Urothelium cell line (cell line): Measurements from ENCODE around the gene RAB44.
A peak's percentile ranks its signal among the peaks of the same experiment; 100 is the strongest.

Source experiments
- DNase-seq: peaks from one replicate; pipeline ENCODE4 v3.0.0; 2011; ENCODE audit warnings: low spot score, mixed read lengths
- FAIRE-seq: peaks from 2 replicates; lab custom pipeline; 2011; peaks lifted over from hg19 to GRCh38; lab: Jason Lieb, UNC

RAB44 gene

DNA sequence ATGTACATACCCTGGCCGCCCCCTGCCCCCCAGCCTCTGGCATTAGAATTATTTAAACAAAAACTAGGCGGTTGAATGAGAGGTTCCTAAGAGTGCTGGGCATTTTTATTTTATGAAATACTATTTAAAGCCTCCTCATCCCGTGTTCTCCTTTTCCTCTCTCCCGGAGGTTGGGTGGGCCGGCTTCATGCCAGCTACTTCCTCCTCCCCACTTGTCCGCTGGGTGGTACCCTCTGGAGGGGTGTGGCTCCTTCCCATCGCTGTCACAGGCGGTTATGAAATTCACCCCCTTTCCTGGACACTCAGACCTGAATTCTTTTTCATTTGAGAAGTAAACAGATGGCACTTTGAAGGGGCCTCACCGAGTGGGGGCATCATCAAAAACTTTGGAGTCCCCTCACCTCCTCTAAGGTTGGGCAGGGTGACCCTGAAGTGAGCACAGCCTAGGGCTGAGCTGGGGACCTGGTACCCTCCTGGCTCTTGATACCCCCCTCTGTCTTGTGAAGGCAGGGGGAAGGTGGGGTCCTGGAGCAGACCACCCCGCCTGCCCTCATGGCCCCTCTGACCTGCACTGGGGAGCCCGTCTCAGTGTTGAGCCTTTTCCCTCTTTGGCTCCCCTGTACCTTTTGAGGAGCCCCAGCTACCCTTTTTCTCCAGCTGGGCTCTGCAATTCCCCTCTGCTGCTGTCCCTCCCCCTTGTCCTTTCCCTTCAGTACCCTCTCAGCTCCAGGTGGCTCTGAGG, 11.5 kb upstream of the RAB44 start:
- FAIRE-seq (no peak), DNase-seq (no peak)

DNA sequence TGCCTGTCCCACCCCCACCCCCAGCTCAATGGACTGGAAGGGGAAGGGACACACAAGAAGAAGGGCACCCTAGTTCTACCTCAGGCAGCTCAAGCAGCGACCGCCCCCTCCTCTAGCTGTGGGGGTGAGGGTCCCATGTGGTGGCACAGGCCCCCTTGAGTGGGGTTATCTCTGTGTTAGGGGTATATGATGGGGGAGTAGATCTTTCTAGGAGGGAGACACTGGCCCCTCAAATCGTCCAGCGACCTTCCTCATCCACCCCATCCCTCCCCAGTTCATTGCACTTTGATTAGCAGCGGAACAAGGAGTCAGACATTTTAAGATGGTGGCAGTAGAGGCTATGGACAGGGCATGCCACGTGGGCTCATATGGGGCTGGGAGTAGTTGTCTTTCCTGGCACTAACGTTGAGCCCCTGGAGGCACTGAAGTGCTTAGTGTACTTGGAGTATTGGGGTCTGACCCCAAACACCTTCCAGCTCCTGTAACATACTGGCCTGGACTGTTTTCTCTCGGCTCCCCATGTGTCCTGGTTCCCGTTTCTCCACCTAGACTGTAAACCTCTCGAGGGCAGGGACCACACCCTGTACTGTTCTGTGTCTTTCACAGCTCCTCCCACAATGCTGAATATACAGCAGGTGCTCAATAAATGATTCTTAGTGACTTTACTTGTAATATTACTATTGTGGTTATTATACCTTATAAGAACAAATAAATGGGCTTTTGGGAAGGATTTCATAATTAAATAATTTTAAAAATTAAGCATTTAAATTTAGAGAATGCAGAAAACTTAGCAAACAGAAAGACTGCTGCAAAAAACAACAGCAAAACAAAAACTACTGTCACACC, 10.7 kb upstream of the RAB44 start:
- no peak for FAIRE-seq
- no peak for DNase-seq

DNA sequence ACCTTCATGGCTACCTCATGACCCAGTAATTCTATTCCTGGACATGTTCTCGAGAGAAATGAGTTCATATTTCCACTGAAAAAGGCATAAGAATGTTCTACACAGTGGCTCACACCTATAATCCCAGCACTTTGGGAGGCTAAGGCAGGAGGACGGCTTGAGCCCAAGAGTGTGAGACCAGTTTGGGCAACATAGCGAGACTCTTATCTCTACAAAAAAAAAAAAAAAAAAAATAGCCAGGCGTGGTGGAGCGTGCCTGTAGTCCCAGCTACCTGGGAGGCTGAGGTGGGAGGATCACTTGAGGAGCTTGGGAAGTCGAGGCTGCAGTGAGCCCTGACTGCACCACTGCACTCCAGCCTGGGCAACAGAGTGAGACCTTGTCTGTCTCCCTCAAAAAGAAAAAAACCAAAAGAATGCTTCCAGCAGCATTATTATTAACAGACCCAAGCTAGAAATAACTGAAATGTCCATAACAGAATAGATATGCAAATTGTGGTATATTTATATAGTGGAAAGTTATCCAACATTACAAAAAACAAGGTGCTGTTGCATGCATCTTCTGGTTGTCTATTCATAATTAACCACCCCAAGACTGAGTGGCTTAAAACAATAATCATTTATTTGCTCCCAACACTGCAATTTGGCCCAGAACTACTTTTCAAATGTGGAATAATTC, 9.4 kb upstream of the RAB44 start:
- no peak for FAIRE-seq
- no peak for DNase-seq

DNA sequence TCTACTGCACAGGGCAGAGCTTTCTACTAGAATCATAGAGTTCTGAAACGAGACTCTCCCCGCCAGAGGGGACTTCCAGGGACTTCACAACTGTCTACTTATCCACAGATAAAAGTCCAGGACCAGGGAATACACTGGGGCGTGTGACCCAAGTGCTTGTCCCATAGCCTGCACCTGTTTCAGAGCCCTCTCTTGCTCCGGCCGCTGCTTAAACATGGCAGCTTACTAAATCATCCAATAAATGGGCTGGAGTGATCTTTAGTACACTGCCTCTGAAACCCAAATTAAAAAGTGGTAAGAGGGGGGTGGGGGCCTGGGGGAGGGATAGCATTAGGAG, 8.9 kb upstream of the RAB44 start:
- no peak for FAIRE-seq
- no peak for DNase-seq

DNA sequence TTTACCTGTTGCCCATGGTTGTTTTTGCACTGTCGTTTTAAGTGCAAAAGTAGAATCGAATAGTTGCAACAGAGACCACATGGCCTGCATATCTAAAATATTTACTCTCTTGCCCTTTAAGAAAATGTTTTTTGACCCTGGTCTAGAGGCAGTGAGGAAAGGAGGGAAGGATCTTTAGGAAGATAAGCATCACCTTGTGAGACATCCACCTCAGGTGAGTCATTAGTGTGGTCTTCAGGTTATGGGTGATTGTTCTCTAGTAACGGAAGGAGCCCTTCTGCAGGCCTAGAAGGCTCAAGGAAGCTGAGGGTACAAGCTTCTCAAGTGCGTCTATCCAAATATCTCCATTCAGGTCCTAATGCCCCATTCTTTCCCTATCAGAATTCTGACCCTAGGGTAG, 6.6 kb upstream of the RAB44 start:
- no peak for FAIRE-seq
- no peak for DNase-seq

DNA sequence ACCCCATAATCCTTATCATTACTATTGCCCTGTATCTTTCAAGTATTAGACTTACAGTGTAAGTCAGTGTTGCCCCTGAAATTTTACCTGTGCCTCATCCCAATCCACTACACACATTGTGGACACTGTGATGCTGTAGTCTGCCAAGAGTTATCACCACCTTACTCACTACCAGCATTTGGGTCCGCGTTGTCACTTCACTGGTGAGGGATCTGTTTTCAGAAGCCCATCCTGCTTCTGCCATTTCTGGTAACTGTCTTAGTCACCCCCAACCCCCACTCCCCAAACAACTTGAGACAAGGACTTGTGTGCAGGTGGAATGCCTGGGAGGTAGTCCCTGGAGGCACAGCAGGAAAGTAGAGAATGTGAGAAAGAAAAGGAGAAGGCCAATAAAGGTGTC, 6.0 kb upstream of the RAB44 start:
- FAIRE-seq (no peak), DNase-seq (no peak)

DNA sequence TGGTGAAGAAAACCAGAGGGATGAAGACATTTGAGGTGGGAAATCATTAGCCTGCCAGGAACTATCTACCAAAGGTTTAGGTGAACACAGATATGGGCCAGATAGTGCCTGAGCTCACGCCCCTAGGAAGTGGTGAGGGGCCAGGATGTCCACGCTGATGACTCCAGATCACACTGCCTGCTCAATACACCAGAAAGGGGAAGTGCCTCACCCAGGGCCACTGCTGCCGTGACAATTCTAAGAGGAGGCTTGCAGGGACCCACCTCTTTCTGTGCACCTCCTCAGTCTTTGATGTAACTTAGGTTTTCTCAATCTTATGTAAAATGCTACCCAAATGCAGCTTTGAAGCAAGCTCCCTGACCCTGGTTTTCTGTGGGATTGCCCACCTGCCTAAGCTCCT, 5.4 kb upstream of the RAB44 start:
- FAIRE-seq, result no peak
- no peak for DNase-seq

DNA sequence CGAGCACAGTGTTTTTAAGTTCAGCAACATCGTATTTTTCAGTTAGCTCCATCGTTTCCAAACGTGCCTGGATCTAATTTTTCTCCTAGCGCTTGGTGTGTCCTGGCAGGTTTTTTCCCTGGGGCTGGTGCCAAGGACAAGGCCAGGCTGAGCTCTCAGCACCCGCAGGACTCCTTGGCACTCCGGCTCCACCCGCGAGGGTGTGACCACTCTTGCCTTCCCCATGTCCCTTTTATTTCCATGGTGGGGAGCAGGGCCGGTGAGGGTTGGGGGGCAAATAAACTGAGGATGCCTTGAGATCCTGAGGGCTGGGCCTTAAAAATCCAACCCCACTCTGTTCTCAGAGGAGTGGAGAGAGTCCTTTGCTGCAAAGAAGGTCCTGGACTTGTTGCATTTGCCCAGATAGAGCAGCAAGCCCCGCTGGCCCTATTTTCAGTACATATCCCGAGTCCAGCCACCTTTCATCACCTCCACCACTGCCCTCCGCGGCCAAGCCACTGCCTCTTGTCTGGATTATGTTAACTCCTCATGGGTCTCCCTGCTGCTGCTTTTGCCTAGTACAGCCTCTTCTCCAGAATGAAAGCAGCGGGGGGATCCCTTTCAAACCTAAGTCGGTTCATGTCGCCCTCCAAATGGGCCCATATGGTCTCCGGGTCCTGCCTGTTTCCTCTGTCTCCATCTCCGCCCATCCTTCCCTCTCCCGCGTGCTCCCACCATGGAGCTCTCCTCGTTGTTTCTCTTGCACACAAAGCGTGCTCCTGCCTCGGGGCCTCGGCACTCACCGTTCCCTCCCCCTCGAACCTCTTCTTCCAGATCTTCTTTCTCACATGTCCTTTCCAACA, 4.5 kb upstream of the RAB44 start:
- DNase-seq, result no peak
- FAIRE-seq, result no peak

DNA sequence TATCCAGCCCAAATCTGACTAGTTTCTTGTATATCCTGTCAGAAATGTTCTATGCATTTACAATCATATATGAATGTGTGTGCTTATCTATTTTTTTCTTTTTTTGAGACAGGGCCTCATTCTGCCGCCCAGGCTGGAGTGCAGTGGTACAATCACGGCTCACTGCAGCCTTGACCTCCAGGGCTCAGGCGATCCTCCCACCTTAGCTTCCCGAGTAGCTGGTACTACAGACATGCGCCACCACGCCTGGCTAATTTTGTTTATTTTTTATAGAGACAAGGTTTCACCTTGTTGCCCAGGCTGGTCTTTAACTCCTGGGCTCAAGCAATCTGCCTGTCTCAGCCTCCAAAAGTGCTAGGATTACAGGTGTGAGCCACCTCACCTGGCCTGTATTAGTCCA, 3.0 kb upstream of the RAB44 start:
- DNase-seq (no peak), FAIRE-seq (no peak)

DNA sequence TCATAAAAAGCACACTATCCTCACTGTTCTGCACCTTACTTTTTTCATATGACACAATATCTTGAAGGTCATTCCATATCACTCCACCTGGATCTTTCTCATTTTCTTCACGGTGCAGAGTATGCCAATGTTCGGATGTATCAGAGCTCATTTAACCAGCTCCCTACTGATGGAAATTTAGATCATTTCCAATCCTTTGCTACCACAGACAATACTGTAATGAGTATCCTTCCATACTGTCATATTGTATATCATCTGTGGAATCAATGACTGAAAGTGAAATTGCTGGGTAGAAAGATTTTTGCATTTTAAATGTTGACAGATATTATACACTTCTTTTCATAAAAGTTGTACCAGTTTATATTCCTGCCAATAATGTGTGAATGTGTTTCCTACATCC, 2.2 kb upstream of the RAB44 start:
- DNase-seq (no peak), FAIRE-seq (no peak)

DNA sequence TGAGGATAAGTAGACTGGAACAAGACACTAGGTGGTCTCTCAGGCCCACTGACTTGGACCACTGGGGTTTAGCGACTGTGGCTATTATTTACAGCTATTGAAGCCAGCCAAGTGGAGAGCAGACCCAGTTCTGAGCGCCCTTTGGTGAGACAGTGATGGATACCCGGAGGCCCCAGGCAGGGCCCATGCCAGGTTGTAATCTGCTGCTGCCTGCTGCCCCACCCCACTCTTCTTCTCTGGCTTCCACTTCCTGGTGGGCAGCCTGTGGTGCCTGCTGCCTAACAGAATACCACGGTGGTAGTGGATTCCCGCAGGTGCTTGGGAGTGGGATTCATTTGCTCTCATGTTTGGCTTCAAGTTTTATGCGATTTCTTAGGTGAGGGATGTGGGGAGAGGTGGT, 570 bp downstream of the RAB44 start:
- FAIRE-seq (no peak), DNase-seq (no peak)

DNA sequence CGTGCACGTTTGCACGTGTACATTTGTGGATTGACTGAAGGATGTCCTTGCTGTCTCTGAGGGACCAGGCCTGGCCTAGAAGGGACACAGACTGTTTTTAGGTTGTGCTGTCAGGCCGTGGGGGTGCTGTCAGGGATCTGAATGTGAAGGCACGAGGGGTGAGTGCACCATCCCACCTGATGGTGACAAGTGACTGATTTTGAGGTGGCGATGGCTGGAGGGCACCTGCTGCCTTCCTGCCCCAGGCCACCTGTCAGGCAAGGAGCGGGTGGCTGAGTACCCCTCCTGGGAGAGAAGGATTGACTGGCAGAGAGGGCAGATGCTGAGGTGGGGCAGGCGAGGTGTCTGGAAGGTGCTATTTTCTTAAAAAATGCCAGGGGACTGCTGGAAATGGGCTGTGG, 1.2 kb downstream of the RAB44 start:
- FAIRE-seq, result peak; percentile 92

DNA sequence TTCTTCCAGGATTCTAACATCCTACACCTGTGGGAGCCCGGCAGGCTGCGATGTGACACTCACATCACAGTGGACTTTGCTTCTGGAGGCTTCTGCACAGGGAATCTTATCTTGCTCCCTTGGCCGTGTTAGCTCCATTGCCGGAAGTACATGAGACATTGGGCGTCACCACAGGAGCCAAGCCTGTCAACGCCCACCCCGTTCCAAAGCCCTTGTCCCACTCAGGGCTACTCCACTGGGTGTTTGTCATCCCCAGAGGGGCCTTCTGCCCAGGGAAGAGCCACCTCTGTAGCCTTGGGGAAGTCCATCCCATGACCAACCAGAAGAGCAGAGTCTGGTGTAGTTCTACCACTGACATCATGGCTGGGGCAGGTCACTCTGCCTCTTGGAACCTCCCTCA, 1.7 kb downstream of the RAB44 start:
- DNase-seq (no peak), FAIRE-seq (no peak)

More for the DNA sequence above, 1.2 kb downstream of the RAB44 start:
- no peak for DNase-seq

DNA sequence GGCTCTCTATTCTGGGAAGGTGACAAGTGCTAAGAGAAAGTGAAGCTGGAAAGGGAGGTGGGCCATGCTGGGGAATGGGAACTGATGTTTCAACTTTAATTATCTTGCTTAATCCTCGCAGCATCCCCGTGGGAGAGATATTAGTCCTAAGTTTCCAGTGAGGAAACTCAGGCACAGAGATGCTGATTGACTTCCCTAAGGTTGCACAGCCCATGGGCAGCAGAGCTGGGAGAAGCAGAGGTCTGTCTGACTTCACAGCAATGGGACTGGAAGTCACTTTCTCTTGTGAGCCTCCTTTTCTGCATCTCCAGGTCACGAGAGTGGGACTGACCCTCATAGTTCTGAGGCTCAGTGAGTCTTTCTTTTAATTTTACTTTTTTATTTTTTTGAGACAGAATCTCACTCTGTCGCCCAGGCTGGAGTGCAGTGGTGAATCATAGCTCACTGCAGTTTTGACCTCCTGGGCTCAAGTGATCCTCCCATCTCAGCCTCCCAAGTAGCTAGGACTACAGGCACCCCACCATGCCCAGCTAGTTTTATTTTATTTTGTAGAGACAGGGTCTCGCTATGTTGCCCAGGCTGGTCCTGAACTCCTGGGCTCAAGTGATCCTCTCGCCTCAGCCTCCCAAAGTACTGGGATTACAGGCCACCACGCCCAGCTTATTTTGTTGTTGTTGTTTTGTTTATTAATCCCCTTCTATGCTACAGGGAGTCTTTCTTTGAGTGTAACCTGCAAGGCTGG, 2.6 kb downstream of the RAB44 start:
- DNase-seq (no peak), FAIRE-seq (no peak)

DNA sequence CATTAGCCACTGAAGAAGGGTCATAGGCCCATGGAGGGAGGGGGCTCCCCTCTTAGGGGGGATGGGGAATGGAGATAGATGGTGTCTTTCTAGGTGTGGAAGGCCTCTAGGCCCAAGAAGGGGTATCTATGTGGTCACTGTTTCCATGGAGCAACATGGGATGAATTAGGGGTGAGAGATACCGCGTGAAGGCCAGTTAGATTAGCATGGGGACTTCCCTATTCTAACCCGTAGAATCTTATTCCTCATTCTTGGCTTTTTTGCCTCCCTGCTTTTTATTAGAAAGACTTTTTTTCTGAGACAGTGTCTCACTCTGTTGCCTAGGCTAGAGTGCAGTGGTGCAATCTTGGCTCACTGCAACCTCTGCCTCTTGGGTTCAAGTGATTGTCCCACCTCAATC, 3.2 kb downstream of the RAB44 start:
- FAIRE-seq (no peak), DNase-seq (no peak)

DNA sequence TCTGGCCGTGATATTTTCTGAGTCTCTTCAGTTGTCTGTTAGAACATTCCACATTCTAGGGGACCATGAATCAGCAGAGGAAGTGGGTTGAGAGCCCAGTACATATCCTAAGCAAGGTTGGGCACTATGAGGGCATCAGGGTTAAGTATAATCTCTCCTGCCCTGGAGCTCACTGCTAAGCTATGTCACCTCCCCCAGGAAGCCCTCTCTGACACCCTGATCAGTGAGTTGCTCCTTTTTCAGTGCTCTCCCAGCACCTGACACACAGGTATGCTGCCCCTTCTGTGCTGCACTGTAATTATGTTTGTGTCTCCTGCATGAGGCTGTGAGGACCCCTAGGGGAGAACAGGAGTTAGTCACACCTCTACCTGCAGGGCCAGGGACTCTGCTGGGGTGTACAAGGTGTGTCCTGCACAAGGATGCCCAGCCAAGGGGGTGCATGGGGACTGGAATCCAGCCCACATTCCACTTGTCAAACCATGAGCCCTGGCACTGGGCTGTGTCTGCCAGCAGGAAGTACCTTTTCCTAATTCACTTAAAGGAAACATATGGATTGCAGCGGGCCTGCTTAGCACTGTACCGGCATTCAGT, 3.9 kb downstream of the RAB44 start:
- FAIRE-seq, result peak; percentile 27
- DNase-seq, result peak; percentile 34

DNA sequence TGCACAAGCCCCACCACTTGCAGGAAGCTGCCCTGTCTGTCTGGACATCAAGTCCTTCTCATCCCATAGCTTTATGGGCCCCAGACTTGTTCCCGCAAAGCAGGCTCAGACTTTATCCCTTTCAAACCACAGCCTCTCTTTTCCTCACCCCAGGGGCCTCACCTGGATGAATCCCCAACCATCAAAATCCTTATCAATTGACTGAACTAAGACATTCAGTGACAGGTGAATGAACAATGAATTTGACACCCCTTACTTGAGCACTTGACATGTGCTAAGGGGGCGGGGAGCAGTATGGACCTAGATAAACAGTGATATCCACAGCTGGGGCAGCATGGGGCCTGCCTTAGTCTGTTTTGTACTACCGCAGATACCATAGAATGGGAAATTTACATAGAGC, 5.0 kb downstream of the RAB44 start:
- FAIRE-seq, result no peak

DNA sequence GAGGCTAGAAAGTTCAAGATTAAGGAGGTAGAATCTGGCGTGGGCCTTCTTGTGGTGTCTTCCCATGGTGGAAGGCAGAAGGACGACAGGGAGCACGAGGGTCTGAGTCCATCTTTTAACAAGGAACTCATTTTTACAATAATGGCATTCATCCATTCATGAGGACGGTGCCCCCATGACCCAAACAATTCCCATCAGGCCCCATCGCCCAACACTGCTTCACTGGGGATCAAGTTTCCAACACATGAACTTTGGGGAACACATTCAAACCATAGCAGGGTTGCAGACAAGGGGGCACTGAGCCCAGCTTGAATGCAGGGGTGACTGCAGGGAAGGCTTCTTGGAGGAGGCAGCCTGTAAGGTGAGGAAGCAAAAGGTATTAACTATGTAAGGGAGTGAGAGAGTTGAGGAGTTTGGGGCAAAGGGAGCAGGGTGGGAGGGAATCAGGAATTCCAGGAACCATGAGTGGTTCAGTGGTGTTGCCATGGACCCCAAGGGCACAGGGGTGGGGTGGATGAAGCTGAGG, 5.5 kb downstream of the RAB44 start:
- DNase-seq (no peak), FAIRE-seq (no peak)

More for the DNA sequence above, 5.0 kb downstream of the RAB44 start:
- no peak for DNase-seq

DNA sequence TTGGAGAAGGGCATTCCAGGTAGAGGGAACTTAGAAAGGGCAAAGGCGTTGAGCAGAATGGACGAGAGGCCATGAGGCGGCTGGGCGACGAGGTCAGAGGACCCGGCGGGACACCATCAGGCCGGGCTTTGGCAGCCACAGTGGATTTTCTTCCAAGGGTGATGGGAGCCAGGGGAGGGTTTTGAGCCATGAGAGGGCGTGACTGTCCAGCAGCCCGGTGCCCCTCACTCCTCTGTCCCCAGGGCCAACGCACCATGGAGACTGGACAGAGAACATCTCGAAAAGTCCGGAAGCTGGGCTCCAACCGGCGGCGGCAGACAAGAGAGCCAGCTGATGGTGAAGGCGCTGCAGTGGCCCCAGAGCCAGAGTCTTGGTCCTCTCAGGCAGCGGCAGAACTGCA, 6.4 kb downstream of the RAB44 start:
- no peak for FAIRE-seq

More for the DNA sequence above, 6.4 kb downstream of the RAB44 start:
- DNase-seq, result no peak
